ENCODE measurements around the gene GAS7. TPM values are rescaled to one million over a fixed set of nuclear protein-coding genes. Genes with fewer than 3 reads are reported as not detected.
A peak's percentile ranks its signal among the peaks of the same experiment; 100 is the strongest.

GAS7 gene
- total and polyA plus RNA-seq, 10 of the 15 experiments (the other 5 are each of a cell fraction or from before 2014, with no cell fraction given), result 2.3 to 53.4 (median 24.0) TPM

- intact Hi-C loops (cut with micrococcal nuclease; ENCODE audit: unreplicated experiment), result no loop called here
- BruUV-seq (replicated peaks), result no TSS peak
- TF ChIP-seq EGR1 (IDR thresholded peaks at IDR 0.05; ENCODE audit: borderline replicate concordance in 1 of 2, low read depth in 2 of 2, low read length in 2 of 2), result no peak
- TF ChIP-seq NFIC (IDR thresholded peaks at IDR 0.05; ENCODE audit: low read depth, low read length), result no peak
- TF ChIP-seq EP300 (IDR thresholded peaks at IDR 0.05; ENCODE audit: borderline replicate concordance in 1 of 2, control insufficient read depth in 1 of 2, low read depth in 2 of 2, low read length in 2 of 2), result no peak
- TF ChIP-seq FOXM1 (IDR thresholded peaks at IDR 0.05; ENCODE audit: low read depth, low read length), result no peak
- peak; percentile 73; the same call in 1 of the 2 replicates for TF ChIP-seq EED (IDR thresholded peaks at IDR 0.05; ENCODE audit: low read depth)
- TF ChIP-seq SIN3A (IDR thresholded peaks at IDR 0.05; ENCODE audit: low read depth, low read length), result no peak
- TF ChIP-seq REST (IDR thresholded peaks at IDR 0.05; ENCODE audit: low read depth, low read length), result no peak
- no peak for TF ChIP-seq SREBF1 (IDR thresholded peaks at IDR 0.05; ENCODE audit: low read length)
- TF ChIP-seq CREB1 (IDR thresholded peaks at IDR 0.05; ENCODE audit: low read depth), result 0 out of 2 replicates have a peak, but pooled peaks have one; percentile 8
- TF ChIP-seq SREBF2 (IDR thresholded peaks at IDR 0.05; ENCODE audit: low read length), result no peak
- no peak for TF ChIP-seq CREM (IDR thresholded peaks at IDR 0.05; ENCODE audit: low read depth)
- TF ChIP-seq HDAC2 (IDR thresholded peaks at IDR 0.05), result no peak
- no peak for TF ChIP-seq GATAD2B (conservative IDR thresholded peaks at IDR 0.05; ENCODE audit: low read depth)
- peak; percentile 43; the same call in 1 of the 2 replicates for TF ChIP-seq JUNB (IDR thresholded peaks at IDR 0.05)
- TF ChIP-seq TCF12 (IDR thresholded peaks at IDR 0.05; ENCODE audit: low read depth, low read length), result no peak
- no peak for TF ChIP-seq TAF1 (IDR thresholded peaks at IDR 0.05; ENCODE audit: borderline replicate concordance, low read depth, low read length)
- TF ChIP-seq MYC (IDR thresholded peaks at IDR 0.05; ENCODE audit: insufficient read depth, insufficient read length, insufficient replicate concordance, low read length, severe bottlenecking), result no peak
- no peak for TF ChIP-seq SIX5 (IDR thresholded peaks at IDR 0.05; ENCODE audit: low read depth, low read length, severe bottlenecking)
- TF ChIP-seq USF1 (IDR thresholded peaks at IDR 0.05; ENCODE audit: borderline replicate concordance, extremely low read length, insufficient read depth, low read depth, low read length), result no peak
These were observed 198.3 kb downstream of the GAS7 start for GRCh38 chr17:9999919-10000695.

More at GRCh38 chr17:9999919-10000695, 198.3 kb downstream of the GAS7 start:
- WGBS (ENCODE audit: insufficient coverage, insufficient replicate concordance, low lambda C conversion rate, missing lambda C conversion rate), result 2% methylated on average over 9 of the region's 9 CpGs
- peaks cover 14% of the 10 kb centered on the region for H3K4me1 ChIP-seq (ENCODE audit: control insufficient read depth, insufficient read depth, low read length)
- no peaks in the 10 kb centered on the region for H3K9me3 ChIP-seq (replicated peaks; ENCODE audit: control insufficient read depth, insufficient read depth, low read length)
- no peaks in the 10 kb centered on the region for H4K20me1 ChIP-seq (ENCODE audit: control insufficient read depth, insufficient read depth)
- ChIA-PET SMC1A (ENCODE audit: uncharacterized antibody, unreplicated experiment) (no interaction called here), POLR2A (no interaction called here), CTCF (no interaction called here), RAD21 (ENCODE audit: unreplicated experiment) (no interaction called here)
- H3K4me2 ChIP-seq (ENCODE audit: control insufficient read depth, insufficient read depth), result peak overlapping the region; percentile 59
- ATAC-seq (peak; percentile 96), FAIRE-seq (peak; percentile 98), DNase-seq (ENCODE audit: low read depth, low spot score) (peak; percentile 58)
- no peak overlapping the region for H2AFZ ChIP-seq (ENCODE audit: control insufficient read depth, low read depth, low read length)
- H3K27me3 ChIP-seq (replicated peaks in 1 of 2; ENCODE audit: control insufficient read depth in 2 of 2, insufficient read depth in 2 of 2, low read length in 1 of 2), result no peaks in the 10 kb centered on the region
- H3K4me3 ChIP-seq, result no peak overlapping the region
- H3K27ac ChIP-seq (ENCODE audit: control insufficient read depth, insufficient read depth), result peak overlapping the region; percentile 28; the same call in 1 of the 2 replicates
- no peaks in the 10 kb centered on the region for H3K36me3 ChIP-seq (ENCODE audit: control insufficient read depth in 2 of 2, insufficient read depth in 2 of 2, low read length in 1 of 2)
- H3K9ac ChIP-seq (ENCODE audit: control insufficient read depth, insufficient read depth, low read length), result no peak overlapping the region
- in situ Hi-C loops (cut with MboI), result no loop called here
- peaks cover 2% of the 10 kb centered on the region; the same call in 1 of the 2 replicates for H3K79me2 ChIP-seq (ENCODE audit: control insufficient read depth, insufficient read depth, low read length)
